IMR-90 (cell line): ENCODE measurements around the gene CDK14. TPM values are rescaled to one million over a fixed set of nuclear protein-coding genes. Genes with fewer than 3 reads are reported as not detected.

ENCODE experiments used
- ATAC-seq: fragments of 200-7000 bp; cut with Tn5 transposase; 2 replicates; pipeline ENCODE4 v1.9.1; 2020; ENCODE audit warnings: low read depth, mild to moderate bottlenecking, moderate library complexity
- BruUV-seq: library from RNA; stranded (reverse); fragments of 400-500 nt; replicated peaks from 2 replicates; lab custom pipeline; 2021; lab: Mats Ljungman, UMichigan
- CTCF ChIA-PET: fragments of 300-600 bp; formaldehyde crosslinking; extraction: SDS; loops from one replicate; lab custom pipeline; 2021; ENCODE audit warnings: antibody characterized with exemption; lab: Yijun Ruan, JAX
- POLR2A ChIA-PET: fragments of 300-600 bp; sonication (Branson Sonifier 250); formaldehyde crosslinking; loops from one replicate; lab custom pipeline; 2022; ENCODE audit warnings: antibody characterized with exemption; ENCODE audit not compliant: unreplicated experiment; lab: Charles Lee
- DNase-seq: peaks from one replicate; pipeline ENCODE4 v3.0.0; 2013
- H2AFZ ChIP-seq: replicated peaks from 2 replicates; pipeline ENCODE3; 2013; ENCODE audit warnings: low read length, mild to moderate bottlenecking; ENCODE audit not compliant: poor library complexity
- H2AK5ac ChIP-seq: 2 replicates; pipeline ENCODE4 v1.6.1; 2013; ENCODE audit warnings: low read depth, low read length, inconsistent platforms
- H2AK9ac ChIP-seq: replicated peaks from 2 replicates; pipeline ENCODE3; 2013; ENCODE audit warnings: mild to moderate bottlenecking, low read depth, low read length, moderate library complexity; ENCODE audit not compliant: poor library complexity
- H2BK120ac ChIP-seq: 2 replicates; pipeline ENCODE4 v1.6.1; 2013; ENCODE audit warnings: low read depth, low read length, inconsistent platforms
- H2BK15ac ChIP-seq: 3 replicates; pipeline ENCODE4 v1.6.1; 2013; ENCODE audit warnings: low read depth, low read length, inconsistent platforms
- H2BK20ac ChIP-seq: 2 replicates; pipeline ENCODE4 v1.6.1; 2013; ENCODE audit warnings: low read depth, mild to moderate bottlenecking, inconsistent platforms, low read length, moderate library complexity
- H2BK5ac ChIP-seq: 2 replicates; pipeline ENCODE4 v1.6.1; 2013; ENCODE audit warnings: mild to moderate bottlenecking, low read depth, low read length, inconsistent platforms; ENCODE audit not compliant: poor library complexity, severe bottlenecking
- H3K14ac ChIP-seq: replicated peaks from 2 replicates; pipeline ENCODE4 v1.6.1; 2013; ENCODE audit warnings: low read depth, low read length, inconsistent platforms
- H3K18ac ChIP-seq: 2 replicates; pipeline ENCODE4 v1.6.1; 2013; ENCODE audit warnings: low read depth, low read length, control low read depth
- H3K23ac ChIP-seq: 2 replicates; pipeline ENCODE4 v1.6.1; 2013; ENCODE audit warnings: low read depth, low read length, inconsistent platforms
- H3K27ac ChIP-seq: 2 replicates; pipeline ENCODE4 v1.5.1; 2013; ENCODE audit warnings: mild to moderate bottlenecking, control low read depth, low read length; ENCODE audit not compliant: insufficient read depth
- H3K27me3 ChIP-seq: 2 replicates; pipeline ENCODE4 v1.6.1; 2013; ENCODE audit warnings: low read length; ENCODE audit not compliant: control insufficient read depth, insufficient read depth
- H3K36me3 ChIP-seq: 2 replicates; pipeline ENCODE4 v1.6.1; 2013; ENCODE audit warnings: low read length, mixed read lengths; ENCODE audit not compliant: control insufficient read depth, insufficient read depth
- H3K4ac ChIP-seq: 2 replicates; pipeline ENCODE4 v1.6.1; 2013; ENCODE audit warnings: low read depth, low read length, inconsistent platforms
- H3K4me1 ChIP-seq: 2 replicates; pipeline ENCODE4 v1.6.1; 2013; ENCODE audit warnings: low read length, mixed read lengths; ENCODE audit not compliant: control insufficient read depth, insufficient read depth
- H3K4me2 ChIP-seq: 2 replicates; pipeline ENCODE4 v1.6.1; 2013; ENCODE audit warnings: low read depth, mild to moderate bottlenecking, control low read depth, low read length, moderate library complexity
- H3K4me3 ChIP-seq: 2 replicates; pipeline ENCODE4 v1.5.1; 2013; ENCODE audit warnings: low read depth, mild to moderate bottlenecking, control low read depth, low read length, moderate library complexity; ENCODE audit not compliant: insufficient read depth
- H3K56ac ChIP-seq: 2 replicates; pipeline ENCODE4 v1.6.1; 2013; ENCODE audit warnings: low read length, inconsistent platforms; ENCODE audit not compliant: insufficient read depth; ENCODE audit errors: extremely low read depth
- H3K79me1 ChIP-seq, 2 experiments: 2 replicates each; pipeline ENCODE4 v1.6.1; 2013; ENCODE audit warnings: low read length in 2 of 2, inconsistent platforms in 1 of 2, low read depth in 1 of 2
- H3K9ac ChIP-seq: 2 replicates; pipeline ENCODE4 v1.6.1; 2013; ENCODE audit warnings: low read depth, low read length, control low read depth
- H3K9me1 ChIP-seq: 2 replicates; pipeline ENCODE4 v1.6.1; 2013; ENCODE audit warnings: low read length, inconsistent platforms; ENCODE audit not compliant: insufficient read depth
- H3K9me3 ChIP-seq: 2 replicates; pipeline ENCODE4 v1.6.1; 2013; ENCODE audit warnings: low read length; ENCODE audit not compliant: control insufficient read depth, insufficient read depth
- H4K20me1 ChIP-seq: 2 replicates; pipeline ENCODE4 v1.6.1; 2013; ENCODE audit warnings: low read length, inconsistent platforms; ENCODE audit not compliant: insufficient read depth
- H4K5ac ChIP-seq: 2 replicates; pipeline ENCODE4 v1.6.1; 2013; ENCODE audit warnings: mild to moderate bottlenecking, low read depth, low read length, control low read depth
- H4K8ac ChIP-seq, 2 experiments: 2 replicates each; pipeline ENCODE4 v1.6.1; 2013; ENCODE audit warnings: low read depth in 2 of 2, low read length in 2 of 2, control low read depth in 1 of 2, inconsistent platforms in 1 of 2
- H4K91ac ChIP-seq: 2 replicates; pipeline ENCODE4 v1.6.1; 2013; ENCODE audit warnings: low read depth, low read length, inconsistent platforms; ENCODE audit not compliant: insufficient read depth
- CHD1 ChIP-seq: IDR thresholded peaks from 2 replicates; pipeline ENCODE4 v1.6.1; 2012; ENCODE audit warnings: low read depth, low read length, improper control_type of control experiment
- CTCF ChIP-seq: conservative IDR thresholded peaks from 2 replicates; pipeline ENCODE4 v1.5.1; 2012; ENCODE audit warnings: mild to moderate bottlenecking, low read depth, low read length, improper control_type of control experiment
- MAFK ChIP-seq: IDR thresholded peaks from 2 replicates; pipeline ENCODE4 v1.6.1; 2012; ENCODE audit warnings: low read depth, low read length, improper control_type of control experiment
- MXI1 ChIP-seq: IDR thresholded peaks from 2 replicates; pipeline ENCODE4 v1.6.1; 2012; ENCODE audit warnings: low read depth, mild to moderate bottlenecking, low read length, moderate library complexity, borderline replicate concordance
- RCOR1 ChIP-seq: IDR thresholded peaks from 2 replicates; pipeline ENCODE4 v1.6.1; 2012; ENCODE audit warnings: mild to moderate bottlenecking, low read length, improper control_type of control experiment; ENCODE audit not compliant: insufficient replicate concordance
- RFX5 ChIP-seq: IDR thresholded peaks from 2 replicates; pipeline ENCODE4 v1.8.0; 2012; ENCODE audit warnings: low read depth, mild to moderate bottlenecking, low read length, moderate library complexity
- USF2 ChIP-seq: fragments of 150-350 bp; IDR thresholded peaks from 2 replicates; pipeline ENCODE4 v1.6.1; 2017; ENCODE audit warnings: mild to moderate bottlenecking, antibody characterized with exemption, low read length, low read depth
- WGBS, 2 experiments: methylation state at CpG; one replicate each; pipeline versions ENCODE4 v1.1.5 to v1.1.7; 2013; ENCODE audit warnings: missing lambda C conversion rate in 2 of 2; ENCODE audit not compliant: insufficient read length in 1 of 2; ENCODE audit errors: extremely low coverage in 2 of 2; 5-methylcytosine and 5-hydroxymethylcytosine counted together
- dilution Hi-C: fragments of 300-500 bp; cut with HindIII; formaldehyde crosslinking; loops from one replicate; pipeline ENCODE4 v1.14.3; 2018; ENCODE audit warnings: low sequenced_read_pairs; ENCODE audit not compliant: unreplicated experiment
- in situ Hi-C: fragments of 300-500 bp; cut with MboI; formaldehyde crosslinking; loops from 3 replicates; pipeline ENCODE4 v1.14.3; 2019; ENCODE audit warnings: low sequenced_read_pairs, inconsistent platforms, mixed read lengths
- intact Hi-C: fragments of 100-400 bp; cut with micrococcal nuclease; formaldehyde crosslinking; loops from 2 replicates; pipeline ENCODE4 v1.10.0; 2022
- polyA plus RNA-seq, 3 experiments: library from polyadenylated mRNA; depleted of rRNA; stranded (reverse); fragments of >200 nt; gene quantifications; 2 replicates each; pipeline ENCODE4 v1.2.3, GENCODE V29; 2012; ENCODE audit warnings: low replicate concordance in 1 of 3
- total RNA-seq: library from RNA; depleted of rRNA; stranded (reverse); fragments of >200 nt; gene quantifications from 2 replicates; pipeline ENCODE4 v1.2.3, GENCODE V29; 2012

Gene CDK14
- total and polyA plus RNA-seq, 2 of the 4 experiments (the other 2 are of a cell fraction), result 10.1 to 29.6 TPM

- Histone ChIP-seq H2AFZ (no peak overlapping the region), H4K91ac (no peak overlapping the region), H2BK120ac (no peak overlapping the region), H3K27ac (no peak overlapping the region), H3K23ac (no peak overlapping the region), H3K4me3 (no peak overlapping the region), H3K79me1 (no peaks in the 10 kb centered on the region), H3K9ac (no peak overlapping the region), H3K56ac (no peak overlapping the region), H3K14ac (no peak overlapping the region), H2AK9ac (no peak overlapping the region), H3K9me1 (no peaks in the 10 kb centered on the region; the same call in 1 of the 2 replicates), H3K27me3 (no peaks in the 10 kb centered on the region), H3K18ac (no peak overlapping the region), H4K20me1 (no peaks in the 10 kb centered on the region), H2BK5ac (no peak overlapping the region), H2BK15ac (no peak overlapping the region), H3K4me2 (no peak overlapping the region), H2BK20ac (no peak overlapping the region), H3K36me3 (no peaks in the 10 kb centered on the region), H3K9me3 (no peaks in the 10 kb centered on the region), H3K4ac (no peak overlapping the region), H3K4me1 (no peaks in the 10 kb centered on the region), H4K8ac (no peak overlapping the region), H2AK5ac (no peak overlapping the region), H4K5ac (no peak overlapping the region)
- WGBS, 2 experiments, result no CpG with 5 or more reads among the region's 3 CpGs
- in situ Hi-C loops (no loop called here), intact Hi-C loops (no loop called here), dilution Hi-C loops (no loop called here)
- POLR2A ChIA-PET, result no interaction called here
- no peak for ATAC-seq
- no peak for DNase-seq
- BruUV-seq, result no TSS peak
- CTCF ChIA-PET, result interaction anchor here (0.6 kb wide), 1 partner anchor 619 kb away, joined by 3 read pairs; no protein-coding TSS in a partner anchor
- no peak for TF ChIP-seq CHD1
- no peak for TF ChIP-seq MXI1
- TF ChIP-seq MAFK, result no peak
- TF ChIP-seq RCOR1, result no peak
- TF ChIP-seq USF2, result no peak
- TF ChIP-seq CTCF, result no peak
- no peak for TF ChIP-seq RFX5
These were observed 343.5 kb downstream of the CDK14 start for GRCh38 chr7:90939666-90940065.
